Muscle layer of colon (tissue), 2 donors: ENCODE data around the gene DNAJB11.

Experiments
- H3K27ac ChIP-seq: one replicate; pipeline ENCODE4 v1.7.0; 2013; ENCODE audit warnings: low read depth, mild to moderate bottlenecking, low read length, moderate library complexity
- H3K27me3 ChIP-seq, 2 donors: one replicate each; pipeline ENCODE4 v1.7.0; 2013; ENCODE audit warnings: low read length in 2 of 2, mild to moderate bottlenecking in 2 of 2; ENCODE audit not compliant: insufficient read depth in 2 of 2, control insufficient read depth in 1 of 2
- H3K36me3 ChIP-seq: one replicate; pipeline ENCODE4 v1.7.0; 2013; ENCODE audit warnings: mild to moderate bottlenecking, low read length; ENCODE audit not compliant: insufficient read depth
- H3K4me1 ChIP-seq: one replicate; pipeline ENCODE4 v1.7.0; 2013; ENCODE audit warnings: mild to moderate bottlenecking, low read length; ENCODE audit not compliant: insufficient read depth
- H3K4me3 ChIP-seq, 2 donors: one replicate each; pipeline ENCODE4 v1.7.0; 2013; ENCODE audit warnings: low read length in 2 of 2, low read depth in 1 of 2, mild to moderate bottlenecking in 1 of 2, moderate library complexity in 1 of 2
- H3K9ac ChIP-seq: one replicate; pipeline ENCODE4 v1.7.0; 2013; ENCODE audit warnings: low read length
- H3K9me3 ChIP-seq: one replicate; pipeline ENCODE4 v1.7.0; 2013; ENCODE audit warnings: mild to moderate bottlenecking, low read length
- donor health status: abdominal sarcoma.
- donor health status: Adenocarcinoma of cecum.

Gene DNAJB11

GRCh38 chr3:186532598-186533072, 37.9 kb upstream of the DNAJB11 start:
- Histone ChIP-seq H3K9me3 (no peaks in the 10 kb centered on the region), H3K9ac (no peak overlapping the region), H3K27ac (no peak overlapping the region), H3K27me3 (no peaks in the 10 kb centered on the region), H3K4me3 (no peak overlapping the region), H3K36me3 (no peaks in the 10 kb centered on the region), H3K4me1 (no peaks in the 10 kb centered on the region)

DNA sequence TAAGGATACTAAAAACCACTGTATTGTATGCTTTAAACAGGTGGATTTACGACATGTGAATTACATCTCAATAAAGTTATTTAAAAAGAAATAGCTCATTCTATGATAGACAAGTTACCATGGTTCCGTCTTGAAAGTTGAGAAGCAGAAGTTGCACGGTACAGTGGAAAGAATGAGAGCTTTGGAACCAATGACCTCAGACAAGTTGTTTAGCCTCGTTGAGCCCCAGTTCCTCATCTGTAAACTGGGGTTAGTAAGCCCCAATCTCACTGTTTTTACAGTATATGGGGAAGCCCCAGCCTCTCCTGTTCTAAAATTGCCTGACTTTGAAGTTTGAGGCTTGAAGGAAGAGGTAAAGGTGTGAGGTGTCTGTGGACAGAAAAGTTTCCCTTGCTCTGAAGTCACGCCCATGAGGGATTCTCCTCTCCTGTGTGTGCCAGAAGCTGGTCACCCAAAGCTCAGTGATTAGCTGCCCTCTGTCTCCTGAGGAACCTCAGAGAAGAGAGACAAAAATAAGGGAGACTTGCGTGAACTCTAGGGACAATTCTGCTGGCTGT, 36.3 kb upstream of the DNAJB11 start:
- H3K27me3 ChIP-seq, result no peaks in the 10 kb centered on the region
- no peaks in the 10 kb centered on the region for H3K4me1 ChIP-seq
- H3K9me3 ChIP-seq, result no peaks in the 10 kb centered on the region
- H3K9ac ChIP-seq, result no peak overlapping the region
- H3K36me3 ChIP-seq, result no peaks in the 10 kb centered on the region
- no peak overlapping the region for H3K27ac ChIP-seq
- H3K4me3 ChIP-seq, result no peak overlapping the region

- Histone ChIP-seq H3K36me3 (no peaks in the 10 kb centered on the region), H3K9me3 (no peaks in the 10 kb centered on the region), H3K27ac (no peak overlapping the region), H3K9ac (no peak overlapping the region), H3K4me1 (peaks cover 4% of the 10 kb centered on the region), H3K27me3 (no peaks in the 10 kb centered on the region), H3K4me3 (no peak overlapping the region)
These were observed 33.4 kb upstream of the DNAJB11 start for GRCh38 chr3:186536883-186537844.

GRCh38 chr3:186538779-186539178, 31.7 kb upstream of the DNAJB11 start:
- Histone ChIP-seq H3K4me3 (no peak overlapping the region), H3K27ac (no peak overlapping the region), H3K9ac (no peak overlapping the region), H3K9me3 (no peaks in the 10 kb centered on the region), H3K27me3 (no peaks in the 10 kb centered on the region), H3K36me3 (no peaks in the 10 kb centered on the region), H3K4me1 (peaks cover 4% of the 10 kb centered on the region)

- H3K4me1 ChIP-seq, result peaks cover 4% of the 10 kb centered on the region
- H3K4me3 ChIP-seq, result peak overlapping the region in 1 of 2 donors; percentile 28
- no peak overlapping the region for H3K27ac ChIP-seq
- H3K27me3 ChIP-seq, result no peaks in the 10 kb centered on the region
- H3K36me3 ChIP-seq, result no peaks in the 10 kb centered on the region
- H3K9me3 ChIP-seq, result no peaks in the 10 kb centered on the region
- no peak overlapping the region for H3K9ac ChIP-seq
These were observed 30.2 kb upstream of the DNAJB11 start for GRCh38 chr3:186540221-186540834.

DNA sequence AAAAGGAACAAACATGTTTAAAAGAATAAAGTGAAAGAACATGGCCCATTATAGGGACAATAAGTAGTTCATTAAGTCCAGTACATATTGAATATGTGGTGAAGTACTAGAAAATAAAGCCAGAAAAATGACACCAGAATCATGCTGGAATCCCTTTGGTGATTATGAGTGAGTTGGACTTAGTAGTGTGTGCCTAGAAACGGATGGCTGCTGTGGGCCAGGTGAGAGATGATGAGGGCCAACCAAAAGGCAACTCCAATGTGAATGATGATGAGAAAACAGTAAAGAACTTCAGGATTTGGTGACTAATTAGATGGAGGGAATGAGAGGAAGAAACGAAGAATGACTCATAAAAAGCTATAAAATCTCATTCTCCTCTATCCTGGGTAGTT, 29.7 kb upstream of the DNAJB11 start:
- Histone ChIP-seq H3K9me3 (no peaks in the 10 kb centered on the region), H3K4me3 (no peak overlapping the region), H3K36me3 (no peaks in the 10 kb centered on the region), H3K27me3 (no peaks in the 10 kb centered on the region), H3K9ac (no peak overlapping the region), H3K4me1 (peaks cover 4% of the 10 kb centered on the region), H3K27ac (no peak overlapping the region)

- H3K27ac ChIP-seq, result no peak within 1 kb of the TSS
- no peak within 1 kb of the TSS for H3K9ac ChIP-seq
- no peak within 1 kb of the TSS for H3K4me3 ChIP-seq
- H3K27me3 ChIP-seq, result no peaks in the 10 kb centered on the region
- peaks cover 4% of the 10 kb centered on the region for H3K36me3 ChIP-seq
- peaks cover 4% of the 10 kb centered on the region for H3K4me1 ChIP-seq
- H3K9me3 ChIP-seq, result no peaks in the 10 kb centered on the region
These were observed 26.2 kb upstream of the DNAJB11 start, which contains the start of gene CRYGS for GRCh38 chr3:186544281-186544680. TSS of gene CRYGS (minus strand) at chr3:186544380. CDS start at chr3:186544326, 54 bp downstream.

GRCh38 chr3:186549497-186549896, 21.0 kb upstream of the DNAJB11 start:
- no peak overlapping the region for H3K27ac ChIP-seq
- H3K36me3 ChIP-seq, result peaks cover 19% of the 10 kb centered on the region
- no peak overlapping the region for H3K9ac ChIP-seq
- H3K27me3 ChIP-seq, result no peaks in the 10 kb centered on the region
- H3K9me3 ChIP-seq, result no peaks in the 10 kb centered on the region
- H3K4me1 ChIP-seq, result no peaks in the 10 kb centered on the region
- H3K4me3 ChIP-seq, result no peak overlapping the region

DNA sequence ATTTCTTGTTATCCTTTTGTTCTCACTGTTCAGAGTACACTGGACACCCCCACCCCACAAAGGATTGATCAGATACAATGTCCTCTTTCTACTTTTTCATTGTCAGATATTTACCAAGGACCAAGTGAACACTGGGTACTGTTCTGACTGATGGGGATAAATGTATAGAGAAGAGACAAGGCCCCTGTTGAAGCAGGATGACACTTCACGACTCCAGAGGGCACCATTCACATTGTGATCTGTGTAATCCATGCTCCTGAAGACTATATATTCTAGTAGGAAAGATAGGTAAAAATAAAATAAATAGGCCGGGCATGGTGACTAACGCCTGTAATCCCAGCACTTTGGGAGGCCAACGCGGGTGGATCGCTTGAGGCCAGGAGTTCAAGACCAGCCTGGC, 19.1 kb upstream of the DNAJB11 start:
- no peak overlapping the region for H3K4me3 ChIP-seq
- H3K36me3 ChIP-seq, result peaks cover 33% of the 10 kb centered on the region
- no peaks in the 10 kb centered on the region for H3K4me1 ChIP-seq
- no peaks in the 10 kb centered on the region for H3K27me3 ChIP-seq
- H3K27ac ChIP-seq, result no peak overlapping the region
- no peak overlapping the region for H3K9ac ChIP-seq
- no peaks in the 10 kb centered on the region for H3K9me3 ChIP-seq

- Histone ChIP-seq H3K4me1 (no peaks in the 10 kb centered on the region), H3K4me3 (no peak overlapping the region), H3K9me3 (no peaks in the 10 kb centered on the region), H3K36me3 (peaks cover 39% of the 10 kb centered on the region), H3K9ac (no peak overlapping the region), H3K27ac (no peak overlapping the region), H3K27me3 (no peaks in the 10 kb centered on the region)
These were observed 18.0 kb upstream of the DNAJB11 start for GRCh38 chr3:186552408-186553031.

- Histone ChIP-seq H3K9me3 (no peaks in the 10 kb centered on the region), H3K4me1 (peaks cover 18% of the 10 kb centered on the region), H3K27ac (no peak overlapping the region), H3K27me3 (no peaks in the 10 kb centered on the region), H3K36me3 (peaks cover 3% of the 10 kb centered on the region), H3K4me3 (no peak overlapping the region), H3K9ac (no peak overlapping the region)
These were observed 5.9 kb upstream of the DNAJB11 start for GRCh38 chr3:186564586-186564985.
